ENCODE data around the gene NUCB2. TPM values are rescaled to one million over a fixed set of nuclear protein-coding genes. Genes with fewer than 3 reads are reported as not detected.

Gene NUCB2
- total RNA-seq, 1 donor from 2014 or later: 52.8 TPM

- peaks cover 3% of the 10 kb centered on the region for H3K36me3 Mint-ChIP-seq (ENCODE audit: insufficient read depth)
- DNase-seq (ENCODE audit: low spot score, unreplicated experiment): no peak
- H3K4me3 Mint-ChIP-seq (ENCODE audit: low read depth): no peak overlapping the region
- H3K4me1 Mint-ChIP-seq (ENCODE audit: low read depth): no peaks in the 10 kb centered on the region
- no peaks in the 10 kb centered on the region for H3K27me3 Mint-ChIP-seq
- no peaks in the 10 kb centered on the region for H3K9me3 Mint-ChIP-seq (ENCODE audit: low read depth)
- TF ChIP-seq, protein P1, sequence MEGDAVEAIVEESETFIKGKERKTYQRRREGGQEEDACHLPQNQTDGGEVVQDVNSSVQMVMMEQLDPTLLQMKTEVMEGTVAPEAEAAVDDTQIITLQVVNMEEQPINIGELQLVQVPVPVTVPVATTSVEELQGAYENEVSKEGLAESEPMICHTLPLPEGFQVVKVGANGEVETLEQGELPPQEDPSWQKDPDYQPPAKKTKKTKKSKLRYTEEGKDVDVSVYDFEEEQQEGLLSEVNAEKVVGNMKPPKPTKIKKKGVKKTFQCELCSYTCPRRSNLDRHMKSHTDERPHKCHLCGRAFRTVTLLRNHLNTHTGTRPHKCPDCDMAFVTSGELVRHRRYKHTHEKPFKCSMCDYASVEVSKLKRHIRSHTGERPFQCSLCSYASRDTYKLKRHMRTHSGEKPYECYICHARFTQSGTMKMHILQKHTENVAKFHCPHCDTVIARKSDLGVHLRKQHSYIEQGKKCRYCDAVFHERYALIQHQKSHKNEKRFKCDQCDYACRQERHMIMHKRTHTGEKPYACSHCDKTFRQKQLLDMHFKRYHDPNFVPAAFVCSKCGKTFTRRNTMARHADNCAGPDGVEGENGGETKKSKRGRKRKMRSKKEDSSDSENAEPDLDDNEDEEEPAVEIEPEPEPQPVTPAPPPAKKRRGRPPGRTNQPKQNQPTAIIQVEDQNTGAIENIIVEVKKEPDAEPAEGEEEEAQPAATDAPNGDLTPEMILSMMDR (IDR thresholded peaks at IDR 0.05; ENCODE audit: unreplicated experiment): no peak
- H3K27ac Mint-ChIP-seq: no peak overlapping the region
Measured at GRCh38 chr11:17343257-17343656, 66.7 kb downstream of the NUCB2 start.

- Mint-ChIP-seq H3K9me3 (ENCODE audit: low read depth) (no peaks in the 10 kb centered on the region), H3K4me1 (ENCODE audit: low read depth) (no peaks in the 10 kb centered on the region), H3K27ac (no peak overlapping the region), H3K36me3 (ENCODE audit: insufficient read depth) (peaks cover 3% of the 10 kb centered on the region), H3K4me3 (ENCODE audit: low read depth) (no peak overlapping the region), H3K27me3 (no peaks in the 10 kb centered on the region)
- DNase-seq (ENCODE audit: low spot score, unreplicated experiment): no peak
- TF ChIP-seq, protein P1 (IDR thresholded peaks at IDR 0.05; ENCODE audit: unreplicated experiment): no peak
Measured at GRCh38 chr11:17343907-17344306, 67.4 kb downstream of the NUCB2 start.

DNA sequence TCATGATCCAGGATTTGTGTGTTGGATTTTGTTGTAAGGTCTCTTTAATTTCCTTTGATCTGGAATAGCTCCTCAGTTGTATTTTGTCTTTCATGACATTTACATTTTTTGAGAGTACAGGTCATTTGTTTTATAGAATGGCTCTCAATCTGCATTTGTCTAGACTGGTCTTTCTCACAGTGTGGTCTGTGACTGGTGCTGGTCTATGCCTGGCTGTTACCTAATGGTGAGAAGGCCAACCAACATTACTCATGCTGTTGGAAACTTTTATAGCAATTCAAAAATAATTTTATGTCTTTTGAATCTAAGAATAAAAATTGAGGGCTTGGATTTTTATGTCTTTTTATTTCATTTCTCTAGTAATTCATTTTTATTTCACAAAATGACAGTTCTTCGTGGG is 71.1 kb downstream of the NUCB2 start:
- Mint-ChIP-seq H3K36me3 (ENCODE audit: insufficient read depth) (peaks cover 1% of the 10 kb centered on the region), H3K27ac (no peak overlapping the region), H3K4me3 (ENCODE audit: low read depth) (no peak overlapping the region), H3K4me1 (ENCODE audit: low read depth) (peaks cover 6% of the 10 kb centered on the region), H3K9me3 (ENCODE audit: low read depth) (no peaks in the 10 kb centered on the region), H3K27me3 (peaks cover 34% of the 10 kb centered on the region)
- DNase-seq (ENCODE audit: low spot score, unreplicated experiment): no peak
- TF ChIP-seq, protein P1 (IDR thresholded peaks at IDR 0.05; ENCODE audit: unreplicated experiment): no peak

GRCh38 chr11:17350455-17351171 is 74.1 kb downstream of the NUCB2 start:
- Mint-ChIP-seq H3K4me3 (ENCODE audit: low read depth) (peak overlapping the region; percentile 71), H3K27ac (no peak overlapping the region), H3K27me3 (peaks cover 51% of the 10 kb centered on the region), H3K4me1 (ENCODE audit: low read depth) (peaks cover 15% of the 10 kb centered on the region), H3K9me3 (ENCODE audit: low read depth) (no peaks in the 10 kb centered on the region), H3K36me3 (ENCODE audit: insufficient read depth) (peaks cover 1% of the 10 kb centered on the region)
- TF ChIP-seq, protein P1 (IDR thresholded peaks at IDR 0.05; ENCODE audit: unreplicated experiment): no peak
- no peak for DNase-seq (ENCODE audit: low spot score, unreplicated experiment)

- Mint-ChIP-seq H3K4me1 (ENCODE audit: low read depth) (peaks cover 15% of the 10 kb centered on the region), H3K9me3 (ENCODE audit: low read depth) (no peaks in the 10 kb centered on the region), H3K4me3 (ENCODE audit: low read depth) (peak overlapping the region; percentile 71), H3K27ac (no peak overlapping the region), H3K36me3 (ENCODE audit: insufficient read depth) (peaks cover 1% of the 10 kb centered on the region), H3K27me3 (peaks cover 51% of the 10 kb centered on the region)
- TF ChIP-seq, protein P1 (IDR thresholded peaks at IDR 0.05; ENCODE audit: unreplicated experiment): peak; percentile 17
- DNase-seq (ENCODE audit: low spot score, unreplicated experiment): no peak
Measured at GRCh38 chr11:17351172-17351509, 74.6 kb downstream of the NUCB2 start.
